Stimulated activated CD8-positive, alpha-beta memory T cell treated with anti-CD3 and anti-CD28 coated beads, Interleukin-2, amount 100 ng/mL, for 1 hour (primary cell): ENCODE measurements around the gene ARRB2.
A peak's percentile ranks its signal among the peaks of the same experiment; 100 is the strongest.
"Not testable (repeated sequence)": the region's sequence is repeated elsewhere in the genome, so short reads cannot be mapped to it uniquely, and the experiment has no call there.

Source experiments
- DNase-seq, 2 donors: peaks; one replicate each; pipeline ENCODE4 v3.0.0-alpha.2; 2020; ENCODE audit warnings: low read depth in 2 of 2

ARRB2 gene

DNA sequence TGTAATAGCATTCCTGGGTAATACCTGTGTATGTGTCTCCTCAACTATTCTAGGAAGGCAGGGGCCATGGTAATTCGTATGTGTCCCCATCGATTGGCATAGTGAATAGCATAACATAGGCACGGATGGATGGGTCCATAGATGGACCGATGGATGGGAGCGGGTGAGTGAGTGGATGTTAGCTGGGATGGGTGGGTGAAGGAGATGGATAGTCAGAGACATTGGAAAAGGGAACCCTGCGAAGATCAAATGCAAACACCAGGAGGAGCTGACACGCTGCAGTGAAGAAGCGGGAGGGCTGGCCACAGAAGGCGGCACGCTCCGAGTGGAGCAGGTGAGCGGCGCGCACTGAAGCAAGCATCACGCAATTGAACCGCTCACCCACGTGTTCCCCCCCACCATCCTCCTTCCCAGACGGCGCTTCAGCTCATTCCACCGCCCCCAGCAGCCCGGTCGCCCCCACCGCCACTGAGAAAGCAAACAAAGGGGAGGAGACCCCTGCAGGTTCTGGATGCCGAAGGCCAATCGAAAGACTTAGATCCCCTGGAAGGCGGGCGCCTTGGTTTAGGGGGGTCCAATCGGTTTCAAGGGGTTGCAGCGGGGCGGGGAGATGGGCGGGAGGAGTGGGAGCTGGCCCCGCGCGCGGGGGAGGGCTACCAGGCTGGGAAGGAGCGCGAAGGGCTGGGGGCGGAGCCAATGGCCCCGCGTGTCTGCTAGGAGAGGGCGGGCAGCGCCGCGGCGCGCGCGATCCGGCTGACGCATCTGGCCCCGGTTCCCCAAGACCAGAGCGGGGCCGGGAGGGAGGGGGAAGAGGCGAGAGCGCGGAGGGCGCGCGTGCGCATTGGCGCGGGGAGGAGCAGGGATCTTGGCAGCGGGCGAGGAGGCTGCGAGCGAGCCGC is at the start of gene ARRB2:
Gene ARRB2, plus strand, starts transcription at position 839 of the 899 bp plus-strand sequence. CDS start 90 bp downstream, outside the sequence.
- DNase-seq: peak; percentile 95 to 97

DNA sequence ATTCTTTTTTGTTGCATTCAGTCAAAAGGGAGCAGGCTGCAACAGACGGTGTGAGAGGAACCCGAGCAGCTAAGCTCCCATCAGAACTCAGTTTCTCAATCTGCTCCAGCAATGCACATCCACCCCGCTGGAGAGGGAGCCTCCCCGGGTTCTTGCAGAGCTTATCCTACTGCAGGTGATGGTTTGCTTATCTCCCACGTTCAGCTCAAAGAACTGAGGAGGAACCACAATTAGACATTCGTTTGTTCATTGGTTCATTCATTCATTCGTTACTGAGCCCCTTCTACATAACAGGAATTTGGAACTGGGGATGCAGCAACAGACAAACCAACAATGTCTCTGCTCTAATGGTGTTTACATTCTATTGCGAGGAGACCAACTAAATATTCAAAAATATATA is 46.7 kb upstream of the ARRB2 start:
- DNase-seq: no peak

DNA sequence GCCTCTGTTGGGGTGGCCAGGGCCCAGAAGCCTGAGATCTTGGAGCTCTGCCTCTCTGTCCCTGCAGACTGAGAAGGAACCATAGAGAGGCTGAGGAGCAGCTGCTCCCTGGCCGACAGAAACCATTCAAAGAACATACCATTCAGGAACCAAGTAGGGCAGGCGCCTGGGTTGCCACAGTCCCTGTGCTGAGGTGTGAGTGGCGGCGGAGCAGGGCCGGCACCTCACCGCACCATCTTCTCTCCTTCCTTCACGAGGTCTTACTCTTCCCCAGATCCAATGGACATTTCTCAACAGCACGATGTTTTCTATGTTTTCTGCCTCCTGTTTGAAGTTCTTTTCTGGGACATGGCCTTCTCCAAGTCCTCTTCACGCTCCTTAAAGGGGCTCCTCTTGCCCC is 46.2 kb upstream of the ARRB2 start:
- no peak for DNase-seq

GRCh38 chr17:4665027-4665426 is 45.4 kb upstream of the ARRB2 start:
- no peak for DNase-seq

DNA sequence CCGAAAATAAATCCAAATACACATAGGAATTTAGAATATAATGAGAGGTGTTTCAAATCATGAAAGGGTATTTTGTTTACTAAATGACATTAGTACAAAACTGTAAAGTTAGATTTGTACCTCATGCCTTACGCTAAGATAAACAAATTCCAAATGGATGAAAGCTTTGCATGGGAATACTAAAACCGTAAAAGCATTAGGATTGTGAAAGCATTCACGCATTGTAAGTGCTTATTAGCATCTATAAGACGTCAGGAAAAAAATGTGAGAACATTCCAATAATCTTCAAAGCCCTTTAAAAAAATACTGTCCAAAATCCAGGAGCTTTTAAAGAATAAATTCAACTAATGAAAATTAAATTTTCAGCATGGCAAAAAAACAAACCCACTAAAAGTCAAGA is 44.1 kb upstream of the ARRB2 start:
- DNase-seq: no peak

- no peak for DNase-seq
Observed at GRCh38 chr17:4667166-4667565, 43.3 kb upstream of the ARRB2 start.

- DNase-seq: no peak
Observed at GRCh38 chr17:4672055-4672630, 38.3 kb upstream of the ARRB2 start.

DNA sequence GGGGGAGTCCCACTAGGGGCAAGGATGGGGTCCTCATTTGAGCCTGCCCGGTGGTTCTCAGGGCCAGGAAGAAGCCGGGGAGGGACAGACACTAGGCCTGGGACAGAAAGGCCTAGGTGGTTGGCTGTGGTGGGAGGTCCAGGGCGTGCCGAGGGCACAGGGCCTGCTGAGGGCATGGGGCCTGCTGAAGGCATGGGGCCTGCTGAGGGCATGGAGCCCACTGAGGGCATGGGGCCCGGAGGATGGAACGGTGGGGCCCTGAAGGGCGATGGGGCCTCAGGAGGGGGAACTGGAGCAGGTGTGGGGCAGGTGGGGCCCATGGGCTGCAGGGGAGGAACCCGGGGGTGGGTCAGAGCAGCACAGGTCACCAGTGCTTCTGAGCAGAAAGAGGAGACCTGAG is 37.7 kb upstream of the ARRB2 start:
- no peak for DNase-seq

GRCh38 chr17:4673169-4673568 is 37.3 kb upstream of the ARRB2 start:
- no peak for DNase-seq

DNA sequence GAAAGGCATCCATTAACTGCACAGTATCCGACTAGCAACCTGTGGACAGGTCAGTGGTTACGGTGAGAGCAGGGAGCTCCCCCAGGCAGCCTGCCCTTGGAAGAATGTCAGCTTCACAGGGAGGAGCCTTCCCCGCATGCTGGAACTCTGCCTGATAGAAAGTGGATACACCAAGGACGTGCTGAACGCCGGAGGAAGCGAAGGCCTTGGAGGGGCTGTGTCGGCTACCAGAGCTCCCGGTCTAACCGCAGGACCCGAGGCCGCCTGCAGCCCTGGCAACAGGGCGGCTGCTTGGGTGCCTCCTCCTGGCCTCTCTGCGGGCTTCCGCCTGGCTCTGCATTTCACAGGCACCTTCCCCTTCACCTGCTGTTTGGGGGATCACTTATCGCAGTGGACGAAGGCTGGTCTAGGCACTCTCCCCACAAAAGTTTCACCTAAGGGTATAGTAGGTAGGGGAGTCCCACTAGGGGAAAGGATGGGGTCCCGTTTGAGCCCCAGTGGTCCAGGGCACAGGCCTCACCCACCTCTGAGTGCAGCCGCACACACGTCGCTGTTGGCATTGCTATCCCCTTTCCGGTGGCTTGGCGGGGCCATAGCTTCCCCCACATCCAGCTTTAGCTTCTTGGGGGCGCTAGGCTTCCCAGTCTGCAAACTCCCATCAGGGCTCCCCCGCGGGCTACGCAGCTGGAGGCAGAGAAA is 36.3 kb upstream of the ARRB2 start:
- no peak for DNase-seq

- no peak for DNase-seq
Observed at GRCh38 chr17:4674685-4674998, 35.8 kb upstream of the ARRB2 start.

- DNase-seq: no peak
Observed at GRCh38 chr17:4675791-4676190, 34.6 kb upstream of the ARRB2 start.

DNA sequence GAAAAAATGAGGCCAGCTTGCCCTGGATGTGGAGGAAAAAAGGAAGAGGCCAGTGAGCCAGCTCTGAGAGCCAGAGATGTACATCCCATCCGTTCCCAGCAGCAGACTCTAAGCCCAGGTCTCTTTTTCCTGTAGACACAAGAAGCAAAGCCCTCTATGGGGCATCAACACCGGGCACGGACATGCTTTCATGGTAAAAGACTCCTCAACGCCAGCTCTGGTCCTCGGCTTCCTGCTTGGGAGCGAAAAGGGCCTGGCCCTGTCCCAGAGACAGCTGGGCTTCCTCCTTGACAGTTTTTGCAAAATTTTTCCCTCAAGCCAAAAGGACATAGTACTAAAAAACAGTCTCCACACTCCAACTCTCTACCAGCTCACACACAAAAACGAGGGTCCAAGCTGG is 33.6 kb upstream of the ARRB2 start:
- no peak for DNase-seq

- no peak for DNase-seq
Observed at GRCh38 chr17:4678448-4679026, 31.9 kb upstream of the ARRB2 start.

DNA sequence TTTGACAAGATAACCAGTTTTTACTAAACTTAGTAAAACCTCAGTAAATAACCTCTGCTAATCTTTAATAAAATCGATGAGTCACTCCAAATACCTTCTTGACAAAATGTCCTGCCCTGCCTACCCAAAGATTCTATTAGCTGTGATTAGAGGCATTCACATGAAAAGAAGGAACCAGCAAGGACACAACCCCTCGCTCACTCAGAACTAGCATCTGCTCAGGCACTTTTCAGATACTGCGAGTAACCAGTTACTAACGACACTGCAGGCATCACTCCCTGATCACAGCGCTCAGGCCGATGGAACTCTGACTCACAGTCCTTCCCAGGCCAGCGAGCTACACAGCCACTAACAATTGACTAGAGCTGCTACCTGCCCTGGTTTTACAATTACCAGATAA is 30.8 kb upstream of the ARRB2 start:
- no peak for DNase-seq

DNA sequence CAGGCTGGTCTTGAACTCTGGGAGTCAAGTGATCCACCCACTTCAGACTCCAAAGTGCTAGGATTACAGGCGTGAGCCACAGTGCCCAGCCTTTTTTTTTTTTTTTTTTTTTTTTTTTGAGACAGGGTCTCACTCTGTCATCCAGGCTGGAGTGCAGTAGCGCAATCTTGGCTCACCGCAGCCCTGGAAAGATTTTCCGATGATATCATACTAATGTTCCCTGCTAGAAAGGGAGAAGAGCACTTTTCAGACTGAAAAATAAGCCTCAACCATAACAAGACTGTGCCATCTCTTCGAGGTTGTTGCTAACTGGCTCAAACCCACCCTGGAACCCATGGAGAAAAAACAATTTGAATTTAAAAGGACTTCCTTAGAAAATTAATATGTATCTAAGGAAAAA is 26.7 kb upstream of the ARRB2 start:
- DNase-seq: not testable (repeated sequence)

- DNase-seq: not testable (repeated sequence)
Observed at GRCh38 chr17:4689872-4690271, 20.6 kb upstream of the ARRB2 start.

DNA sequence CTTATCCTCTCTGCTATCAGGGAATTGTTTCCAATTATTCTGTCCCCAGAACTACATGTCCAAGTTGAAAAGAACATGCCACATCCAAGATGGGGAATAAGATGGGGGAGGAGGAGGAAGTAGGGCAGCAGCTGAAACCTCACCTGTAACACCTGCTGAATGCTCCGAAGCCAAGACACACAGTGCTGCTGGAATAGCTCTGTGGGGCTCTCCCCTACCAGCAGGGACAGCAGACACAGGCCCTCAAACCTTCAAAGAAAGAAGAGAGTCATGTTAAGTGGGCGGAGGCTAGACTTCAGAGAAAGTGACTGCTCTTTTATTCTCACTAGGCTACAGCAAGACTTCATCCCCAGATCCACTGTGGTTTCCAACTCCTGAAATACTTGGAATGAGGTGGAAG is 19.7 kb upstream of the ARRB2 start:
- no peak for DNase-seq

- no peak for DNase-seq
Observed at GRCh38 chr17:4691686-4692085, 18.7 kb upstream of the ARRB2 start.

DNA sequence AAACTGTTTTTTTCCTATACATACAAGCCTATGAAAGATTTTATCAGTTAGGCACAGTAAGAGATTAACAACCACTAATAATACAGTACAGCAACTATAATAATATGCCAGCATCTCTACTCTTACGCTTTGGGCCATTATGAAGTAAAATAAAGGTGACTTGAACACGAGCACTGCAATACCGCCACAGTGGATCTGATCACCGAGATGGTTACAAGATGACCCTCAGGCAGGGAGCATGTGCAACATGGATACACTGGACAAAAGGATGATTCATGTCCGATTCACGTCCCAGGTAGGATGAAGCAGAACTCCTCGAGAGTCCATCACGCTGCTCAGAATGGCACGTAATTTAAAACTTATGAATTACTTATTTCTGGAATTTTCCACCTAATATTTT is 17.0 kb upstream of the ARRB2 start:
- no peak for DNase-seq

- no peak for DNase-seq
Observed at GRCh38 chr17:4696437-4696805, 14.0 kb upstream of the ARRB2 start.

DNA sequence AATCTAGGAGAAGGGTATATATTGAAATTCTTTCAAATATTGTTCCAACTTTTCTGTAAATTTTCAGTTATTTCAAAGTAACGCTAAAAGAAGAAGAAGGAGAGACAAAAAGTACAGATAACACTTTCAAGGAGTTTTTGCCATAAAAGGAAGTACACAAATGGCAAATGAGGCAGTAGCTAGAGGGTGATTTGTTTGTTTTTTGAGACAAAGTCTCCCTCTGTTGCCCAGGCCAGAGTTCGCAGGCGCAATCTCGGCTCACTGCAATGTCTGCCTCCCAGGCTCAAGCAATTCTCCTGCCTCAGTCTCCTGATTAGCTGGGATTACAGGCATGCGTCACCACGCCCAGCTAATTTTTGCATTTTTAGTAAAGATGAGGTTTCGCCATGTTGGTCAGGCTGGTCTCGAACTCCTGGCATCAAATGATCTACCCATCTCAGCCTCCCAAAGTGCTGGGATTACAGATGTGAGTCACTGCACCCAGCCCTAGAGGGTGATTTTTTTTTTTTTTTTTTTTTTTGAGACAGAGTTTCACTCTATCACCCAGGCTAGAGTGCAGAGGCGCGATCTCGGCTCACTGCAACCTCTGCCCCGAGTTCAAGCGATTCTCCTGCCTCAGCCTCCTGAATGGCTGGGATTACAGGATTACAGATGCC is 10.9 kb upstream of the ARRB2 start:
- not testable (repeated sequence) for DNase-seq
